HepG2 (cell line): Measurements from ENCODE around the gene AFDN. TPM values are rescaled to one million over a fixed set of nuclear protein-coding genes. Genes with fewer than 3 reads are reported as not detected.

Experiments
- ATAC-seq: fragments of 200-7000 bp; cut with Tn5 transposase; 3 replicates; pipeline ENCODE4 v1.9.1; 2020; ENCODE audit warnings: mild to moderate bottlenecking, moderate library complexity
- BruUV-seq: library from RNA; stranded (reverse); fragments of 400-500 nt; replicated peaks from 2 replicates; lab custom pipeline; 2021; lab: Mats Ljungman, UMichigan
- CTCF ChIA-PET: fragments of 300-600 bp; formaldehyde crosslinking; extraction: SDS; loops from one replicate; lab custom pipeline; 2021; ENCODE audit warnings: low total read pairs, inconsistent platforms, low intra/inter-chr PET ratio; lab: Yijun Ruan, JAX
- POLR2A ChIA-PET: fragments of 350-600 bp; sonication (Branson Sonifier 250); formaldehyde crosslinking; loops from one replicate; lab custom pipeline; 2020; ENCODE audit warnings: antibody characterized with exemption, inconsistent platforms; lab: Yijun Ruan, JAX
- DNase-seq: peaks from one replicate; pipeline ENCODE4 v3.0.0-alpha.2; 2015; ENCODE audit warnings: low spot score
- FAIRE-seq: peaks from 3 replicates; lab custom pipeline; 2011; peaks lifted over from hg19 to GRCh38; lab: Jason Lieb, UNC
- H2AFZ ChIP-seq: one replicate; pipeline ENCODE4 v1.6.1; 2011; ENCODE audit warnings: low read length, inconsistent platforms
- H3K27ac ChIP-seq: fragments of 300-600 bp; 3 replicates; pipeline ENCODE4 v1.8.0; 2011; ENCODE audit warnings: mixed run types, mild to moderate bottlenecking, mixed read lengths, low read length, inconsistent platforms; ENCODE audit not compliant: insufficient read depth; ENCODE audit errors: extremely low read length
- H3K27me3 ChIP-seq, 2 experiments: fragments of 200-600 bp in 1 of 2; 2 replicates in 1 of 2; 3 replicates in 1 of 2; pipeline versions ENCODE4 v1.6.0 to v1.8.0; 2011; ENCODE audit warnings: low read length in 2 of 2, mild to moderate bottlenecking in 2 of 2, moderate library complexity in 2 of 2, inconsistent platforms in 1 of 2; ENCODE audit not compliant: insufficient read depth in 2 of 2, control insufficient read depth in 1 of 2
- H3K36me3 ChIP-seq, 2 experiments: fragments of 200-600 bp in 1 of 2; replicated peaks in 1 of 2; 2 replicates in 1 of 2; 3 replicates in 1 of 2; pipeline versions ENCODE4 v1.5.1 to v1.8.0; 2011; ENCODE audit warnings: low read length in 2 of 2, inconsistent platforms in 1 of 2; ENCODE audit not compliant: insufficient read depth in 2 of 2, control insufficient read depth in 1 of 2
- H3K4me1 ChIP-seq: 2 replicates; pipeline ENCODE4 v1.5.1; 2012; ENCODE audit warnings: low read length, inconsistent platforms; ENCODE audit not compliant: insufficient read depth
- H3K4me2 ChIP-seq: 2 replicates; pipeline ENCODE4 v1.6.0; 2011; ENCODE audit warnings: low read depth, low read length, inconsistent platforms
- H3K4me3 ChIP-seq, 3 experiments: fragments of 200-600 bp in 1 of 3; sonication (generic), shearing (Covaris generic) in 1 of 3; replicated peaks in 1 of 3; 2 replicates each; pipeline ENCODE4 v1.5.1; 2011 to 2016; ENCODE audit warnings: low read length in 3 of 3, inconsistent platforms in 2 of 3, low read depth in 2 of 3, mild to moderate bottlenecking in 2 of 3, control low read depth in 1 of 3, mixed read lengths in 1 of 3; ENCODE audit not compliant: insufficient read depth in 1 of 3
- H3K79me2 ChIP-seq: one replicate; pipeline ENCODE4 v1.6.1; 2011; ENCODE audit warnings: low read length, inconsistent platforms; ENCODE audit not compliant: insufficient read depth
- H3K9ac ChIP-seq: 2 replicates; pipeline ENCODE4 v1.6.0; 2011; ENCODE audit warnings: mild to moderate bottlenecking, low read depth, low read length, inconsistent platforms; ENCODE audit not compliant: insufficient read depth
- H3K9me3 ChIP-seq: 2 replicates; pipeline ENCODE4 v1.5.1; 2012; ENCODE audit warnings: mild to moderate bottlenecking, low read length
- H4K20me1 ChIP-seq: 2 replicates; pipeline ENCODE4 v1.6.0; 2011; ENCODE audit warnings: inconsistent platforms, mild to moderate bottlenecking, low read length, moderate library complexity; ENCODE audit not compliant: insufficient read depth
- ATF7 ChIP-seq, 2 experiments: fragments of 450-650 bp in 1 of 2; sonication (generic) in 1 of 2; formaldehyde crosslinking in 1 of 2; IDR thresholded peaks; 2 replicates each; pipeline versions ENCODE4 v1.4.0 to v1.6.1; 2016 to 2020; ENCODE audit warnings: antibody characterized with exemption in 1 of 2, mild to moderate bottlenecking in 1 of 2, missing genetic modification reagents in 1 of 2
- DNMT3B ChIP-seq: conservative IDR thresholded peaks from 2 replicates; pipeline ENCODE4 v1.6.1; 2016; ENCODE audit warnings: missing biosample characterization, control low read depth
- FOSL2 ChIP-seq: sonication (generic); formaldehyde crosslinking; IDR thresholded peaks from 2 replicates; pipeline ENCODE4 v1.4.0; 2020; ENCODE audit warnings: missing genetic modification reagents
- JUND ChIP-seq: sonication (generic); formaldehyde crosslinking; IDR thresholded peaks from 2 replicates; pipeline ENCODE4 v1.8.0; 2022; ENCODE audit warnings: mild to moderate bottlenecking, missing genetic modification reagents
- MED1 ChIP-seq: sonication (generic); formaldehyde crosslinking; IDR thresholded peaks from 2 replicates; pipeline ENCODE4 v1.4.0; 2020; ENCODE audit warnings: missing genetic modification reagents
- MEIS2 ChIP-seq: sonication (generic); formaldehyde crosslinking; IDR thresholded peaks from 2 replicates; pipeline ENCODE4 v1.9.0; 2021; ENCODE audit warnings: mild to moderate bottlenecking, missing genetic modification reagents
- PHF5A ChIP-seq: IDR thresholded peaks from one replicate; pipeline ENCODE4 v1.6.1; 2018; ENCODE audit warnings: low read depth, missing genetic modification reagents; ENCODE audit not compliant: unreplicated experiment
- PITX1 ChIP-seq: sonication (generic); formaldehyde crosslinking; IDR thresholded peaks from 2 replicates; pipeline ENCODE4 v1.5.1; 2020; ENCODE audit warnings: mild to moderate bottlenecking, missing genetic modification reagents
- RCOR2 ChIP-seq: IDR thresholded peaks from 2 replicates; pipeline ENCODE4 v1.6.1; 2016; ENCODE audit warnings: missing biosample characterization, missing genetic modification reagents
- RFXAP ChIP-seq: sonication (generic); formaldehyde crosslinking; IDR thresholded peaks from 2 replicates; pipeline ENCODE4 v1.4.0; 2020; ENCODE audit warnings: missing genetic modification reagents, borderline replicate concordance
- SMARCE1 ChIP-seq: fragments of 450-650 bp; IDR thresholded peaks from 2 replicates; pipeline ENCODE4 v1.6.1; 2017; ENCODE audit warnings: borderline replicate concordance
- SOX6 ChIP-seq, 2 experiments: fragments of 450-650 bp in 1 of 2; sonication (generic) in 1 of 2; formaldehyde crosslinking in 1 of 2; IDR thresholded peaks; 2 replicates each; pipeline versions ENCODE4 v1.4.0 to v1.6.1; 2017 to 2020; ENCODE audit warnings: antibody characterized with exemption in 1 of 2, mild to moderate bottlenecking in 1 of 2, missing genetic modification reagents in 1 of 2
- TEAD2 ChIP-seq: sonication (generic); formaldehyde crosslinking; IDR thresholded peaks from 2 replicates; pipeline ENCODE4 v1.9.0; 2021; ENCODE audit warnings: missing genetic modification reagents
- ZNF24 ChIP-seq: fragments of 450-650 bp; IDR thresholded peaks from 2 replicates; pipeline ENCODE4 v1.6.1; 2017; ENCODE audit warnings: antibody characterized with exemption, mild to moderate bottlenecking
- ZNF256 ChIP-seq: sonication (generic); formaldehyde crosslinking; conservative IDR thresholded peaks from 2 replicates; pipeline ENCODE4 v1.4.0; 2020; ENCODE audit warnings: missing genetic modification reagents
- ZNF441 ChIP-seq: sonication (generic); formaldehyde crosslinking; IDR thresholded peaks from 2 replicates; pipeline ENCODE4 v1.7.0; 2021; ENCODE audit warnings: missing genetic modification reagents, borderline replicate concordance
- ZNF468 ChIP-seq: sonication (generic); formaldehyde crosslinking; IDR thresholded peaks from 2 replicates; pipeline ENCODE4 v1.8.0; 2022; ENCODE audit warnings: mild to moderate bottlenecking, moderate library complexity, missing genetic modification reagents
- ZNF703 ChIP-seq: sonication (generic); formaldehyde crosslinking; IDR thresholded peaks from 2 replicates; pipeline ENCODE4 v1.5.1; 2020; ENCODE audit warnings: missing genetic modification reagents, mild to moderate bottlenecking, moderate library complexity, borderline replicate concordance
- WGBS: methylation state at CpG from one replicate; pipeline ENCODE4 v1.1.6; 2017; ENCODE audit warnings: low lambda C conversion rate; 5-methylcytosine and 5-hydroxymethylcytosine counted together
- in situ Hi-C: cut with HindIII; loops from 2 replicates; pipeline ENCODE4 v1.10.0; 2017; ENCODE audit warnings: low pct_unique_long_range_greater_than_20kb; ENCODE audit not compliant: extremely low pct_ligation_motif_present
- intact Hi-C: fragments of 100-400 bp; cut with micrococcal nuclease; formaldehyde crosslinking; loops from one replicate; pipeline ENCODE4 v1.10.0; 2022; ENCODE audit not compliant: unreplicated experiment
- polyA plus RNA-seq, 8 experiments: library from polyadenylated mRNA; depleted of rRNA in 3 of 8; stranded (reverse) in 7 of 8; unstranded in 1 of 8; fragments of >200 nt; fragmentation: Illumina TruSeq in 4 of 8; extraction: Trizol in 4 of 8; gene quantifications; 2 replicates each; pipeline versions ENCODE4 v1.2.1 to v1.2.3, GENCODE V29; 2011 to 2016; ENCODE audit warnings: low read depth in 4 of 8, missing spikeins in 1 of 8, mixed read lengths in 1 of 8; ENCODE audit not compliant: insufficient read depth in 1 of 8
- total RNA-seq, 5 experiments: library from RNA; depleted of rRNA; stranded (reverse); fragments of >200 nt; fragmentation: Illumina TruSeq; extraction: Trizol; gene quantifications; 2 replicates each; pipeline ENCODE4 v1.2.3, GENCODE V29; 2016; ENCODE audit warnings: low read depth in 1 of 5
- TF ChIP-seq, protein P1 (sequence below): IDR thresholded peaks from 2 replicates; pipeline ENCODE4 v1.6.1; 2016; ENCODE audit warnings: missing genetic modification reagents, missing compliant biosample characterization
- TF ChIP-seq, protein P2 (sequence below): sonication (generic); formaldehyde crosslinking; conservative IDR thresholded peaks from 2 replicates; pipeline ENCODE4 v1.4.0; 2020; ENCODE audit warnings: missing genetic modification reagents

Gene AFDN
- total and polyA plus RNA-seq, 2 of the 13 experiments (the other 11 are each of a cell fraction or from before 2014, with no cell fraction given), result 136 to 151 TPM

DNA sequence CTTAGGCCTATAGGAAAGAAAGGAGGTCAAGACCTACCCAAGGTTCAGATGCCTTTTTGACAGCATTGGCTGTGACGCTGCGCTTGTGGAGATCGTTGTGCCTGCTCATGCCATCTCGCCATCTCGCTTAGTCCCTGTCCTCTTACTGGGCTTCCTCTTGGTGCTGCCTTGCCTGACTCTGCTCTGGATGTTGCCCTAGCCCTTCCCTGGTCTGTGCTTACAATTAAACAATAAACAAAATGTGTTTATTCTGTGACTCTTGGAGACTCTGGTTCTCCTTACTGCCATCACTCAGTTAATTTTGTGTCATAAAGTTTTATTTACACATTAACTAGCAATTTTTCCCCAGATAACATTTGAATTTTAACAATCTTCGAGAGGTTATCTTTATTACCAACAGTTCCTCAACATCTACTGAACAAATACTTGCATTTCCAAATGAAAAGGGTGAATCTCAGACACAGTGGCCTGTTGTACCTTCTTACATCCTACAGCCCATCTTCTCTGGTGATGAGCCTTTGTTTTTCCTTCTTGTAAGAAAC lies 11.6 kb downstream of the AFDN start:
- Histone ChIP-seq H3K27me3 (no peaks in the 10 kb centered on the region), H3K9me3 (no peaks in the 10 kb centered on the region), H3K79me2 (peaks cover 100% of the 10 kb centered on the region), H3K27ac (no peak overlapping the region), H3K4me1 (peaks cover 73% of the 10 kb centered on the region), H3K4me3 (no peak overlapping the region), H3K9ac (no peak overlapping the region), H3K36me3 (peaks cover 0 to 8% of the 10 kb centered on the region in 2 experiments; a peak in 2 of 5 replicates), H2AFZ (no peak overlapping the region), H3K4me2 (no peak overlapping the region), H4K20me1 (peaks cover 95% of the 10 kb centered on the region)
- no peak for ATAC-seq
- FAIRE-seq, result no peak
- in situ Hi-C loops (no loop called here), intact Hi-C loops (no loop called here)
- ChIA-PET CTCF (no interaction called here), POLR2A (no interaction called here)
- 91% methylated on average over 6 of the region's 6 CpGs for WGBS
- no peak for DNase-seq
- TF ChIP-seq, protein P1, sequence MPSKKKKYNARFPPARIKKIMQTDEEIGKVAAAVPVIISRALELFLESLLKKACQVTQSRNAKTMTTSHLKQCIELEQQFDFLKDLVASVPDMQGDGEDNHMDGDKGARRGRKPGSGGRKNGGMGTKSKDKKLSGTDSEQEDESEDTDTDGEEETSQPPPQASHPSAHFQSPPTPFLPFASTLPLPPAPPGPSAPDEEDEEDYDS (CRISPR knock-in tag), result no peak
- TF ChIP-seq ATF7 (IDR thresholded peaks at IDR 0.05) (no peak), ATF7 (CRISPR knock-in tag; IDR thresholded peaks at IDR 0.05) (no peak), SMARCE1 (no peak), PHF5A (no peak), MEIS2 (CRISPR knock-in tag) (no peak), ZNF441 (CRISPR knock-in tag) (no peak), SOX6 (IDR thresholded peaks at IDR 0.05) (no peak), SOX6 (CRISPR knock-in tag; IDR thresholded peaks at IDR 0.05) (no peak), RFXAP (CRISPR knock-in tag) (no peak), MED1 (no peak), ZNF256 (CRISPR knock-in tag) (no peak), TEAD2 (CRISPR knock-in tag) (no peak), ZNF703 (CRISPR knock-in tag) (no peak), DNMT3B (CRISPR knock-in tag) (no peak), RCOR2 (CRISPR knock-in tag) (no peak), ZNF24 (no peak), ZNF468 (no peak), FOSL2 (no peak), PITX1 (CRISPR knock-in tag) (no peak), JUND (CRISPR knock-in tag) (no peak)
- TF ChIP-seq, protein P2, sequence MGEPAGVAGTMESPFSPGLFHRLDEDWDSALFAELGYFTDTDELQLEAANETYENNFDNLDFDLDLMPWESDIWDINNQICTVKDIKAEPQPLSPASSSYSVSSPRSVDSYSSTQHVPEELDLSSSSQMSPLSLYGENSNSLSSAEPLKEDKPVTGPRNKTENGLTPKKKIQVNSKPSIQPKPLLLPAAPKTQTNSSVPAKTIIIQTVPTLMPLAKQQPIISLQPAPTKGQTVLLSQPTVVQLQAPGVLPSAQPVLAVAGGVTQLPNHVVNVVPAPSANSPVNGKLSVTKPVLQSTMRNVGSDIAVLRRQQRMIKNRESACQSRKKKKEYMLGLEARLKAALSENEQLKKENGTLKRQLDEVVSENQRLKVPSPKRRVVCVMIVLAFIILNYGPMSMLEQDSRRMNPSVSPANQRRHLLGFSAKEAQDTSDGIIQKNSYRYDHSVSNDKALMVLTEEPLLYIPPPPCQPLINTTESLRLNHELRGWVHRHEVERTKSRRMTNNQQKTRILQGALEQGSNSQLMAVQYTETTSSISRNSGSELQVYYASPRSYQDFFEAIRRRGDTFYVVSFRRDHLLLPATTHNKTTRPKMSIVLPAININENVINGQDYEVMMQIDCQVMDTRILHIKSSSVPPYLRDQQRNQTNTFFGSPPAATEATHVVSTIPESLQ, result no peak
- no TSS peak for BruUV-seq
